Stimulated activated naive CD4-positive, alpha-beta T cell treated with Interleukin-2 at 50 U/mL for 16 hours (primary cell): ENCODE measurements around the gene MMP24OS.
"Not testable (repeated sequence)": the region's sequence is repeated elsewhere in the genome, so short reads cannot be mapped to it uniquely, and the experiment has no call there.

Source experiments
- DNase-seq: peaks from one replicate; lab custom pipeline; 2025; lab: John Stamatoyannopoulos, UW

Gene MMP24OS

GRCh38 chr20:35274172-35275092 lies 3.5 kb downstream of the MMP24OS start:
- DNase-seq, result no peak

GRCh38 chr20:35273449-35274171 lies 4.3 kb downstream of the MMP24OS start:
- DNase-seq, result no peak

GRCh38 chr20:35271904-35272303 lies 6.0 kb downstream of the MMP24OS start:
- DNase-seq, result no peak

- no peak for DNase-seq
Observed at GRCh38 chr20:35271073-35271882, 6.6 kb downstream of the MMP24OS start.

GRCh38 chr20:35270021-35270902 lies 7.7 kb downstream of the MMP24OS start:
- no peak for DNase-seq

GRCh38 chr20:35269055-35269781 lies 8.7 kb downstream of the MMP24OS start:
- peak; percentile 23 for DNase-seq

GRCh38 chr20:35267092-35267491 lies 10.8 kb downstream of the MMP24OS start:
- DNase-seq, result no peak

GRCh38 chr20:35264755-35265154 lies 13.2 kb downstream of the MMP24OS start:
- DNase-seq, result no peak

- DNase-seq, result no peak
Observed at GRCh38 chr20:35263532-35264341, 14.2 kb downstream of the MMP24OS start.

- DNase-seq, result not testable (repeated sequence)
Observed at GRCh38 chr20:35262731-35263531, 15.0 kb downstream of the MMP24OS start.

- not testable (repeated sequence) for DNase-seq
Observed at GRCh38 chr20:35262321-35262720, 15.6 kb downstream of the MMP24OS start.

- no peak for DNase-seq
Observed at GRCh38 chr20:35260426-35260825, 17.5 kb downstream of the MMP24OS start.

GRCh38 chr20:35257175-35257909 lies 20.6 kb downstream of the MMP24OS start:
- DNase-seq, result no peak

- no peak for DNase-seq
Observed at GRCh38 chr20:35254448-35254999, 23.4 kb downstream of the MMP24OS start.

GRCh38 chr20:35253010-35253409 lies 24.9 kb downstream of the MMP24OS start:
- no peak for DNase-seq

- DNase-seq, result not testable (repeated sequence)
Observed at GRCh38 chr20:35252598-35252997, 25.3 kb downstream of the MMP24OS start.

GRCh38 chr20:35252037-35252461 lies 25.9 kb downstream of the MMP24OS start:
- no peak for DNase-seq

- no peak for DNase-seq
Observed at GRCh38 chr20:35251613-35251940, 26.3 kb downstream of the MMP24OS start.
